OCI-LY7 (cell line): ENCODE measurements around the gene ZNRD2.

Source experiments
- EZH2phosphoT487 ChIP-seq: fragments of 200-600 bp; sonication (generic); IDR thresholded peaks from 2 replicates; pipeline ENCODE4 v1.6.1; 2018; ENCODE audit warnings: low read depth, borderline replicate concordance, mild to moderate bottlenecking, mixed run types, antibody characterized with exemption, low read length, moderate library complexity, mixed read lengths
- TF ChIP-seq, protein P1 (sequence below): fragments of 200-600 bp; sonication (generic); conservative IDR thresholded peaks from 2 replicates; pipeline ENCODE4 v1.5.1; 2014; ENCODE audit warnings: mild to moderate bottlenecking, antibody characterized with exemption, low read length, moderate library complexity, mixed read lengths

DNA sequence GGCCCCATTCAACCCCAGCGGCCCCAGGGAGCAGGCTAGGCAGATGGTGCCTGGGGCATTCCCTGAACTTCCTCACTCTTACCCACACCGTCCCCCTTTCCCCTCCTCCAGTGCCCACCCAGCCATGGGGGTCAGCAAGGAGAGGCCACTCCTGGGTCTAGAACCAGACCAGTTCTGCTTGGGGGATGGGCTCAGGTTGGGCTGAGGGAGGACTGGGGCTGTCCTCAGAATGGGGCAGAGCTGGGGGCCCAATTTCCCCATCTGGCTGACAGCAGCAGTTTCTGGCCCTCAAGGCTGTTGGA lies 33.0 kb upstream of the ZNRD2 start:
- TF ChIP-seq, protein P1, sequence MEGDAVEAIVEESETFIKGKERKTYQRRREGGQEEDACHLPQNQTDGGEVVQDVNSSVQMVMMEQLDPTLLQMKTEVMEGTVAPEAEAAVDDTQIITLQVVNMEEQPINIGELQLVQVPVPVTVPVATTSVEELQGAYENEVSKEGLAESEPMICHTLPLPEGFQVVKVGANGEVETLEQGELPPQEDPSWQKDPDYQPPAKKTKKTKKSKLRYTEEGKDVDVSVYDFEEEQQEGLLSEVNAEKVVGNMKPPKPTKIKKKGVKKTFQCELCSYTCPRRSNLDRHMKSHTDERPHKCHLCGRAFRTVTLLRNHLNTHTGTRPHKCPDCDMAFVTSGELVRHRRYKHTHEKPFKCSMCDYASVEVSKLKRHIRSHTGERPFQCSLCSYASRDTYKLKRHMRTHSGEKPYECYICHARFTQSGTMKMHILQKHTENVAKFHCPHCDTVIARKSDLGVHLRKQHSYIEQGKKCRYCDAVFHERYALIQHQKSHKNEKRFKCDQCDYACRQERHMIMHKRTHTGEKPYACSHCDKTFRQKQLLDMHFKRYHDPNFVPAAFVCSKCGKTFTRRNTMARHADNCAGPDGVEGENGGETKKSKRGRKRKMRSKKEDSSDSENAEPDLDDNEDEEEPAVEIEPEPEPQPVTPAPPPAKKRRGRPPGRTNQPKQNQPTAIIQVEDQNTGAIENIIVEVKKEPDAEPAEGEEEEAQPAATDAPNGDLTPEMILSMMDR = no peak
- no peak for TF ChIP-seq EZH2phosphoT487
